MCF 10A (cell line): ENCODE results near the gene ZCCHC10. TPM values are rescaled to one million over a fixed set of nuclear protein-coding genes. Genes with fewer than 3 reads are reported as not detected.

Experiments used
- BruUV-seq: library from RNA; stranded (reverse); fragments of 400-500 nt; replicated peaks from 2 replicates; lab custom pipeline; 2021; lab: Mats Ljungman, UMichigan
- CTCF ChIA-PET: fragments of 300-600 bp; sonication (Branson Sonifier 250); formaldehyde crosslinking; extraction: SDS; loops from one replicate; lab custom pipeline; 2021; ENCODE audit warnings: antibody characterized with exemption, inconsistent platforms; lab: Yijun Ruan, JAX
- POLR2A ChIA-PET: fragments of 300-600, 350-650 bp; sonication (Branson Sonifier 250); formaldehyde crosslinking; extraction: SDS; loops from one replicate; lab custom pipeline; 2020; ENCODE audit warnings: antibody characterized with exemption, inconsistent platforms; lab: Yijun Ruan, JAX
- DNase-seq: peaks from one replicate; pipeline ENCODE4 v3.0.0-alpha.2; 2018; ENCODE audit not compliant: unreplicated experiment
- H3K27ac Mint-ChIP-seq: one replicate; pipeline ENCODE4 v1.8.0; 2022; ENCODE audit warnings: mild to moderate bottlenecking, low read depth, mixed read lengths; ENCODE audit not compliant: unreplicated experiment
- H3K27me3 Mint-ChIP-seq: one replicate; pipeline ENCODE4 v1.8.0; 2022; ENCODE audit warnings: mixed read lengths; ENCODE audit not compliant: insufficient read depth, unreplicated experiment
- H3K36me3 Mint-ChIP-seq: one replicate; pipeline ENCODE4 v1.8.0; 2022; ENCODE audit warnings: mild to moderate bottlenecking, moderate library complexity, mixed read lengths; ENCODE audit not compliant: insufficient read depth, unreplicated experiment
- H3K4me1 Mint-ChIP-seq: one replicate; pipeline ENCODE4 v1.8.0; 2022; ENCODE audit warnings: mixed read lengths; ENCODE audit not compliant: insufficient read depth, unreplicated experiment
- H3K4me3 Mint-ChIP-seq: one replicate; pipeline ENCODE4 v1.8.0; 2022; ENCODE audit warnings: mild to moderate bottlenecking, moderate library complexity, mixed read lengths; ENCODE audit not compliant: unreplicated experiment
- H3K9me3 Mint-ChIP-seq: one replicate; pipeline ENCODE4 v1.8.0; 2022; ENCODE audit warnings: mixed read lengths; ENCODE audit not compliant: unreplicated experiment
- intact Hi-C: fragments of 100-400 bp; cut with micrococcal nuclease; formaldehyde crosslinking; loops from 2 replicates; pipeline ENCODE4 v1.14.1; 2022
- total RNA-seq: library from RNA; stranded (reverse); gene quantifications from 2 replicates; pipeline ENCODE4 v1.2.3, GENCODE V29; 2022
- TF ChIP-seq, protein P1 (sequence below): fragments of 200-600 bp; IDR thresholded peaks from one replicate; pipeline ENCODE4 v1.8.0; 2022; ENCODE audit warnings: antibody characterized with exemption, mild to moderate bottlenecking; ENCODE audit not compliant: unreplicated experiment

Gene ZCCHC10
- total RNA-seq, 1 experiment from 2014 or later = 35.0 TPM

- TF ChIP-seq, protein P1, sequence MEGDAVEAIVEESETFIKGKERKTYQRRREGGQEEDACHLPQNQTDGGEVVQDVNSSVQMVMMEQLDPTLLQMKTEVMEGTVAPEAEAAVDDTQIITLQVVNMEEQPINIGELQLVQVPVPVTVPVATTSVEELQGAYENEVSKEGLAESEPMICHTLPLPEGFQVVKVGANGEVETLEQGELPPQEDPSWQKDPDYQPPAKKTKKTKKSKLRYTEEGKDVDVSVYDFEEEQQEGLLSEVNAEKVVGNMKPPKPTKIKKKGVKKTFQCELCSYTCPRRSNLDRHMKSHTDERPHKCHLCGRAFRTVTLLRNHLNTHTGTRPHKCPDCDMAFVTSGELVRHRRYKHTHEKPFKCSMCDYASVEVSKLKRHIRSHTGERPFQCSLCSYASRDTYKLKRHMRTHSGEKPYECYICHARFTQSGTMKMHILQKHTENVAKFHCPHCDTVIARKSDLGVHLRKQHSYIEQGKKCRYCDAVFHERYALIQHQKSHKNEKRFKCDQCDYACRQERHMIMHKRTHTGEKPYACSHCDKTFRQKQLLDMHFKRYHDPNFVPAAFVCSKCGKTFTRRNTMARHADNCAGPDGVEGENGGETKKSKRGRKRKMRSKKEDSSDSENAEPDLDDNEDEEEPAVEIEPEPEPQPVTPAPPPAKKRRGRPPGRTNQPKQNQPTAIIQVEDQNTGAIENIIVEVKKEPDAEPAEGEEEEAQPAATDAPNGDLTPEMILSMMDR = no peak
- peaks cover 28% of the 10 kb centered on the region for H3K4me1 Mint-ChIP-seq
These were observed 72.6 kb downstream of the ZCCHC10 start for GRCh38 chr5:132953710-132954109.

DNA sequence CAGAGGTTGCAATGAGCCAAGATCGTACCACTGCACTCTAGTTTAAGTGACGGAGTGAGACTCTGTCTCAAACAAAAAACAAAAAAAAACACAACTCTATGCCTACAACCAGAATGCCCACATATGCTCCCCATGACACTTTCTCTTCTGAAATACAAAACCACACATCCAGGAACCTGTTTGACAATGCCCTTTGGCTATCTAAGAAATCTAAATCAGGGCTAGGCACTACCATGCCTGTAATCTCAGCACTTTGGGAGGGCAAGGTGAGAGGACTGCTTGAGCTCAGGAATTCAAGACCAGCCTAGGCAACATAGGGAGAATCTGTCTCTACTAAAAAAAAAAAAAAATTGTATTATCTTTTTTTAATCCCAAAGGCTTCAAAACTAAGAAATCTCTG lies 73.5 kb downstream of the ZCCHC10 start:
- TF ChIP-seq, protein P1 = no peak
- POLR2A ChIA-PET = interaction anchor here (0.6 to 4.0 kb wide), 2 partner anchors 10 to 64 kb away, joined by 3 to 15 read pairs; partner anchors contain the start of gene AFF4
- Mint-ChIP-seq H3K4me1 (peaks cover 29% of the 10 kb centered on the region), H3K36me3 (peaks cover 43% of the 10 kb centered on the region), H3K27me3 (no peaks in the 10 kb centered on the region), H3K4me3 (no peak overlapping the region), H3K27ac (no peak overlapping the region), H3K9me3 (no peaks in the 10 kb centered on the region)
- DNase-seq = no peak
- CTCF ChIA-PET = interaction anchor here (0.7 kb wide), 2 partner anchors 534 to 567 kb away, joined by 3 to 5 read pairs; no protein-coding TSS in a partner anchor
- intact Hi-C loops = no loop called here
- no TSS peak for BruUV-seq

More at GRCh38 chr5:132953710-132954109, 72.6 kb downstream of the ZCCHC10 start:
- ChIA-PET CTCF (interaction anchor here (0.7 kb wide), 1 partner anchor 568 kb away, joined by 5 read pairs; no protein-coding TSS in a partner anchor), POLR2A (interaction anchor here (0.6 to 4.0 kb wide), 3 partner anchors 9 to 65 kb away, joined by 3 to 15 read pairs (median 3); partner anchors contain the start of gene AFF4)
- H3K27me3 Mint-ChIP-seq = no peaks in the 10 kb centered on the region
- intact Hi-C loops = no loop called here
- H3K9me3 Mint-ChIP-seq = no peaks in the 10 kb centered on the region
- BruUV-seq = no TSS peak
- H3K27ac Mint-ChIP-seq = no peak overlapping the region
- no peak overlapping the region for H3K4me3 Mint-ChIP-seq
- H3K36me3 Mint-ChIP-seq = peaks cover 51% of the 10 kb centered on the region
- DNase-seq = no peak

DNA sequence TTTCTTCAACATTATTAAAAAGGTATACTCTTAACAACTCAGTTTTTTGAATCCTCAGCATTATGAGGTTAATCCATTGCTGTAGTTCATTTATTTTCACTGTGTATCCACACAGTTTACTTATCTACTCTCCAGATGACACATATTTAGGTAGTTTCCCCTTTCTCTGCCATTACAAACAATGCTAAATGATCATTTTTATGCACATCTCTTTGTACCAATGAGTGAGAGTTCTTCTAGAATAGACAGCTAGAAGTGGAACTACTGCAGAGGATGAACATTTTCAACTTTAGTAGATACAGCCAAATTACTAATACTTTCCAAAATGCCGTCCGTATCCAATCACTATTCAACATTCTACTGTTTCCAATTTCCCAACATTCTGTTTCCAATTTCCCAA lies 74.5 kb downstream of the ZCCHC10 start:
- ChIA-PET POLR2A (interaction anchor here (0.6 to 4.0 kb wide), 4 partner anchors 8 to 86 kb away, joined by 3 to 15 read pairs (median 3); partner anchors contain the start of gene AFF4), CTCF (interaction anchor here (0.6 to 0.8 kb wide), 2 partner anchors 8 to 356 kb away, joined by 3 read pairs; no protein-coding TSS in a partner anchor)
- Mint-ChIP-seq H3K36me3 (peaks cover 43% of the 10 kb centered on the region), H3K27me3 (no peaks in the 10 kb centered on the region), H3K4me1 (peaks cover 34% of the 10 kb centered on the region), H3K4me3 (no peak overlapping the region), H3K9me3 (no peaks in the 10 kb centered on the region), H3K27ac (no peak overlapping the region)
- intact Hi-C loops = no loop called here
- BruUV-seq = no TSS peak
- DNase-seq = no peak
- TF ChIP-seq, protein P1 = no peak

DNA sequence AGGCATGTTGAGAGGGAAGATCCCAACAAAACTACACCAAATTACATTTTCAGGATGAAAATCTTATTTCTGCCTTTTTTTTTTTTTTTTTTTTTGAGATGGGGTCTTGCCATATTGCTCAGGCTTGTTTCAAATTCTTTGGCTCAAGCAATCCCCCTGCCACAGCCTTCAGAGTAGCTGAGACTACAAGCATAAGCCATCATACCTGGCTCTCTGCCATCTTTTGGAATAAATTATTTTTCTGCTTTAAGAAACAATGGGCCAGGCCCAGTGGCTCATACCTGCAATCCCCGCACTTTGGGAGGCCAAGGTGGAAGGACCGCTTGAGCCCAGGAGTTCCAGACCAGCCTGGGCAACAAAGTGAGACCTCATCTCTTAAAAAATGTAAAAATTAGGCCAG lies 77.2 kb downstream of the ZCCHC10 start:
- H3K9me3 Mint-ChIP-seq = no peaks in the 10 kb centered on the region
- ChIA-PET CTCF (interaction anchor here (0.7 to 1.2 kb wide), 2 partner anchors 13 to 15 kb away, joined by 3 to 6 read pairs; no protein-coding TSS in a partner anchor), POLR2A (interaction anchor here (2.1 kb wide), 1 partner anchor 13 kb away, joined by 7 read pairs; no protein-coding TSS in a partner anchor)
- TF ChIP-seq, protein P1 = no peak
- H3K4me1 Mint-ChIP-seq = peaks cover 39% of the 10 kb centered on the region
- H3K27ac Mint-ChIP-seq = no peak overlapping the region
- peaks cover 41% of the 10 kb centered on the region for H3K36me3 Mint-ChIP-seq
- no peak overlapping the region for H3K4me3 Mint-ChIP-seq
- no peaks in the 10 kb centered on the region for H3K27me3 Mint-ChIP-seq
- BruUV-seq = no TSS peak
- intact Hi-C loops = no loop called here
- no peak for DNase-seq
